Stimulated activated CD8-positive, alpha-beta memory T cell treated with anti-CD3 and anti-CD28 coated beads, Interleukin-15, amount 100 ng/mL, for 1 hour (primary cell): ENCODE measurements around the gene SPSB3.
"Not testable (repeated sequence)": the region's sequence is repeated elsewhere in the genome, so short reads cannot be mapped to it uniquely, and the experiment has no call there.

Experiments used
- DNase-seq: peaks from one replicate; pipeline ENCODE4 v3.0.0-alpha.2; 2020; ENCODE audit warnings: low read depth

The SPSB3 gene

DNA sequence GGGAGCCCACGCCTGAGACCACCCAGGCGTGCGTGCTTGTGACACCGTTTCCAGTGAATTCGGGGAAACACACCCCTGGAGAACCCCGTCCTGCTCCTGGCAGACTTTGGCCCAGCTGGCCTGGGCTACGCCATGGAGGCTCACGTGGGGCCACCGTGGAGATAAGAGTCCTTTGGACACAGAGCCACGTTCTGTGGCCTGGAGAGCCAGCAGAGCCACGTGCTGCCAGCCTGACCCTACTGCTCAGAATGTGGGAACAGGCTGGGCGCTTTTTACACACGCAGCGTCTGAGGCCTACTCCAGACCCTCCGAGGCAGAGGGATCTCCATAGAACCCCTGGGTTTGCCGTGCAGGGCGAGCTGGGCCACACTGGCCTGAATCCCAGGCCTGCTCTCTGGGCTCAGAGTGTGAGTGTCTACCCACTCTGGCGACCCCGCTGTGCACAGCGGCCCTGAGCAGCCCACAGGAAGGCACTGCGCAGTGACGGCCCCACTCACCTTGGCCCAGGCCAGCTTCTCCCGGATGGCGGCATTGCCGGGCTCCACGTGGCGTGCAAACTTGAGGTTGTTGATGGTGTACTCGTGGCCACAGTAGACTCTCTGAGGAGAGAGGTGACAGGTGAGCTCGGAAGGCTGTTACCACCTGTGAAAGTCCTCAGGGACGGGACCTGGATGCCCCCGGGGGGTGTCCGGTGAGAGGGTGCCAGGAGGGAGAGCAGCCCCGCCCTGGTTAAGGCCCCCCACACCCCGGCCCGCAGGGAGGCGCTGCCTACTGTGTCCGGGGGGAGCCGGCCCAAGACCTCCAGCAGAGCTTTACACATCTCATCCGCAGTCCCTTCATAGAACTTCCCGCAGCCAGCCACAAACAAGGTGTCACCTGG is 34.3 kb upstream of the SPSB3 start:
- no peak for DNase-seq

DNA sequence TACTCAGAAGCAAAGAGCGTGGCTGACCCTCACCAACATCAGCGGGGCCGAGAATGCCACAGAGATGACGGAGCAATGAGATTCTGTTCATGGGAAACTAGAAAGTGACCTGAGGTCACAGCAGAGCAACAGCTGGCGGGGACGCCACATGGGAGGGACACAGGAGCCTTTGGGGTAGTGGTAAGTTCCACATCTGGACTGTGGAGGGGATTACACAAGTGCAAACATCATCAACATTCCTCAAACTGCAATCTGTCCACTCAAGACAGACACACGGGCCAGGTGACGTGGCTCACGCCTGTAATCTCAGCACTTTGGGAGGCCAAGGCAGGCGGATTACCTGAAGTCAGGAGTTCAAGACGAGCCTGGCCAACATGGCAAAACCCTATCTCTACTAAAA is 33.1 kb upstream of the SPSB3 start:
- DNase-seq, result no peak

DNA sequence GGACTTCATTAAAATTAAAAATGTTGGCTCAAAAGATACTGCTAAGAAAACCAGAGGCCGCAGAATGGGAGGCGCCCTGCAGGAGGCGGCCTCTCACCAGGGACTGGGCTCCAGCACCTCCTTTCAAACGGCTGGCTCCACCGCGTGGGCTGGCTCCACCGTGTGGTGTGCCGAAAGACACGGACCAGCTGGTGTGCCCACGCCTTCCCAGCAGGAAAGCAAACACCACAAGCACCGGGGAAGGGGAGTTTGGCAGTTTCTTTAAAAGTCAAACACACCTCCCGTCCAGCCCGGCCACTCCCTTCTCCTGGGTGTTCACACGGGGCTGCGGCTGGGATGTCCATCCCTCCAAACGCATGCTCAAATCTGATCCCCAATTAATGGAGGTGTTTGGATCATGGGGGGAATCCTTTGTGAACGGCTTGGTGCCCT is 30.4 kb upstream of the SPSB3 start:
- DNase-seq, result peak; percentile 12

DNA sequence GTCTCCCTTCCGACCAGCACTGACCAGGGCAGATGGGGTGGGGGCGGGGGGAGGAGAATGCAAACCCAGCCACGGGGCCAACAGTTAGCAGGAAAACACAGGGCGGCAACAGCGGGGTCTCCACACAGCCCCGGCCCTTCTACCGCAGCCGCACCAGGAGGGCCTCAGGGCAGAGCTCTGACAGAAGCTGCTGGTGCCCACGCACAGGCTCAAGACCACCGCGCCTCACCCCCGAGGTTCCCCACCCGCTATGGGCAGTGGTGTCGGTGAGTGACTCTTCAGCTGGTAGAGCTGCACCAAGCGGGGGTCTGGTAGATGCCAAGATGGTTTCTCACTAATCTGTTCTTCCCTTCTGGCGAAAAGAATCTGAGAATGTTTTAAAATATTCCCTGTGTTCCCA is 28.2 kb upstream of the SPSB3 start:
- DNase-seq, result no peak

DNA sequence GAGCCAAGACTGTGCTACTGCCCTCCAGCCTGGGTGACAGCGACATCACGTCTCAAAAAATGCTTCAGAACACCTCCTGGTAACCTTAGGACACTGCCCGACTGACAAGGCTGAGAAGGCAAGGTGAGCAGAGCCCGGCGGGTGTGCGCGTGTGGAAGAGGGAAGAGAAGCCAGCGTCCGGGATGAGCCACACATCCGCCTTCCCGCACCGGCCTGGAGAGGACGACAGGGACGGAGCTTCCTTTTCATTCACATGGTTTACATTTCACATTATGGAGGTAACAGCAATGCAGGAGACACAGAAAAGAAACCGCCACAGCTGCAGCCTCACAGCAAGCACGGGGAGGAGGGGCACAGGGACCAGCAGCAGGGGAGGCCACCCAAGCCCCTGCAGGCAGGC is 27.7 kb upstream of the SPSB3 start:
- DNase-seq, result no peak

GRCh38 chr16:1809281-1809801 is 27.0 kb upstream of the SPSB3 start:
- no peak for DNase-seq

GRCh38 chr16:1808691-1809090 is 26.3 kb upstream of the SPSB3 start:
- DNase-seq, result no peak

DNA sequence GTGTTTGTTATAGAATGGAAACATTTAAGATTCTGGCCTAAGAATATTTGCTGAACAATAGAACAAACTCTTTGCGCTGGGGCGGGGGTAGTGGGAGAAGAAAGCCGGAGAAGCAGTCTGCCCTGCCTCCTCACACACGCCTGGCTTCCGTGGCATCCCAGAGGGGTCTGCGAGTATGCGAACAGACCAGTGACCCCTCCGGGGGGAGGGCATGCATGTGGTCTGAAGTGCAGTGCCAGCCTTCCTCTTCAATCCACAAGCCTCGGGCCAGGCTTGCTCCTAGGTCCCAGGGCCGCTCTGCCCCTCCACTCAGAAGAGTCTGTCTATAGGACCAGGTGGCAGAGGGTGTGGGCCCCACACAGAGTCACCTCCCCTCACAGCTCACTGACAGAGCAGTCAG is 25.3 kb upstream of the SPSB3 start:
- DNase-seq, result no peak

GRCh38 chr16:1800701-1801100 is 18.3 kb upstream of the SPSB3 start:
- DNase-seq, result no peak

- DNase-seq, result not testable (repeated sequence)
Observed at GRCh38 chr16:1799263-1799662, 16.9 kb upstream of the SPSB3 start.

DNA sequence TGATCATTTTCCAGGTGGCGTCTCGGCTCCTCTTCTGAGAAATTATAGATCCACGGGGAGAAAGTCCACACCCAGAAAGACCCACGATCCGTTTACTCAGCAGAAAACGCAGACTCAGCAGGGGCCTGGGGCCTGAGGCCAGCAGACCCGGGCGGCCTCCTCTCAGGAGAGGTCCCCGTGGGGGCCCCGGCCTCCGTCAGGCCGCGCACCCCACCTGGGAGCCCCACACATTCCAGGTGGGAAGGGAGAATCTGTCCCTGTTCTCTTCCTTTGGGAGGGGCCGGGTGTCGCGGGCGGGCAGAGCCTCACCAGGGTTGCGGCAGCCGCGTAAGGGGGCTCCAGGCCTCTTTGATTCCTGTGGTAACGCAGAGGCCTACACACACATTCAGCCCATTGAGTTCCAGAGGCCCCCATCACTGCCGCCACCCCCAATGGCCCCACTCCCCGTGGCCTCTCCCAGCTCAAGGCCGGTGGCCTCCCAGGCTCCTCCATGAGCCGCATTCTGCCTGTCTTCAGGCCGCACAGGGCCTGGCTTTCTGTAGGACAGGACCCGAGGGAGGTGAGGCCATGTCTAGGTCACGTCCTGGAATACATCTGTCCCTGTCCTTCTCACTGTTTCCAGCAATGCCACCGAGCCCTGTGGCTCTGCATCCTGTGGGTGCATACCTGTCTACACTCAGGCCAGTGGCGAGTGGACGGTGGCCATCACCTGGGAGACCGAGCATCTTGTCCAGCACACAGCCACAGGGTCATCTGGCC is 12.7 kb upstream of the SPSB3 start:
- DNase-seq, result no peak

GRCh38 chr16:1794221-1794871 is 12.0 kb upstream of the SPSB3 start:
- no peak for DNase-seq

DNA sequence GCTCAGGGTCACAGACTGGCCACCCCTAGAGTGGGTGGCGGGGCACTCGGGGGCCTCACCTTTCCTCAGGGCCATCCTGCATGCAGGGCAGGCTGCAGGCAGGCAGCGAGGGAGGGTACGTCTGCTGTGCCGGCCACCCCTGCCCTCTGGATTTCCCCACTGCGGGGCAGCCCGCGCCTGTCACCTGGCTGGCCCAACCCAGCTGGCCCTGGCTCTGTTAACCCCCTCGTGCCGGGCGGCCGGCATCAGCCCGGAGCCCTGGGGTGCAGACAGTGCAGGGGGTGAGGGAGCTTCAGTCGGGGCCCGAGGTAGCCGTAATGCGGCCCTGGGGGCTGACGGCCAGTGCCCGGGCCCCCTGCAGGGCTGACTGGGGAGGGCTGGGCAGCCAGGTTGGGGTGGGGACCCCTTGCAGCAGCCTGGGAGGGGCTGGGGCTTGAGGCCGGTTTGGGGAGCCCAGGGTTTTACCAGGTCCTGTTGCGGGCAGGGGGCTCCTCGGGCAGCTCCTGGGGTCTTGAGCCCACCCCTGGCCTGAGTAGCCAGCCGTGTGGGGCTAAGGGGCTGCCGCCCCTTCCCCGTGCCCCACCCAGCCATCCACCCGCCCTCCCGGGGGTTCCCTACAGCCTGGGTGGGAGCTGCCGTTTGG is 11.3 kb upstream of the SPSB3 start, which contains the start of gene IGFALS:
TSS of gene IGFALS (minus strand) at position 128 of the 643 bp plus-strand sequence. CDS start at position 75, 53 bp downstream.
- no peak for DNase-seq

- DNase-seq, result no peak
Observed at GRCh38 chr16:1792836-1793577, 10.6 kb upstream of the SPSB3 start.

- DNase-seq, result no peak
Observed at GRCh38 chr16:1791943-1792812, 9.8 kb upstream of the SPSB3 start.

DNA sequence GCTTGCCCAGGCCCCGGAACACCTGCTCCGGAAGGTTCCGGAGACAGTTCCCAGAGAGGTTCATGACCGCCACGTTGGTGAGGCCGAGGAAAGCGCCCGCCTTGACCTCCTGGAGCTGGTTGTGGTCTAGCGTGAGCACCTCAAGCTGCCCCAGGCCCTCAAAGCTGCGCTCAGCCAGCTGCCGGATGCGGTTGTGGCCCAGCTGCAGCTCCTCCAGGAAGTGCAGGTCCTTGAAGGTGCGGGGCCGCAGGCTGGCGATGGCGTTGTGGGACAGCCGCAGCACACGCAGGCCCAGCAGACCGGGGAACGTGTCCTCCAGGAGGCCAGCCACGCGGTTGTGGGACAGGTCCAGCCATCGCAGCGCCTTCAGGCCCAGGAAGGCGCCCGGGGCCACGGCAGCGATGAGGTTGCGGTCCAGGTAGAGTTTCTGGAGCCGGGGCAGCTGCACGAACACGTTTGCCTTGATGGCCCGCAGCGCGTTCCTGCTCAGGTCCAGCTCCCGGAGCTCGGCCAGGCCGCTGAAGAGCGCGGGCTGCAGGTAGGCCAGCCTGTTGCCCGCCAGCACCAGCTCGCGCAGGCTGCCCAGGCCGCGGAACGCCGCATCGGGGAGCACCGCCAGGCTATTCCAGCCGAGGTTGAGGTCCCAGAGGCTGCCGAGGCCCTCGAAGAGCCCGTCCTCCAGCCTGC is 9.0 kb upstream of the SPSB3 start:
- DNase-seq, result no peak

GRCh38 chr16:1790611-1791255 is 8.4 kb upstream of the SPSB3 start:
- no peak for DNase-seq

DNA sequence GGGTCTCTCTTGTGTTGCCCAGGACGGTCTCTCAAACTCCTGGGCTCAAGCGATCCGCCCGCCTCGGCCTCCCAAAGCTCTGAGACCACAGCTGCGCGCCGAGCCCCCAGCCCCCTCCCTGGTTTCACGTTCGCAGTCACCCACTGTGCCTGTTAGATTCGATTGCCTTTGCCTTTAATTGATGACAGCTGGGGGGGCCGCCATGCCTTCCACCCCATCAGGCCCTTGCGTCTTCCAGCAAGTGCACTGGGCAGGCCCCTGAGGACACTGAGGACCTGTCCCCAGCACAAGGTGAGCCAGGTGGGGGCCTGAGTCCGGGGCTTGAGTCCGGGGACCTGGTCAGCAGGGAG is 7.9 kb upstream of the SPSB3 start:
- no peak for DNase-seq

DNA sequence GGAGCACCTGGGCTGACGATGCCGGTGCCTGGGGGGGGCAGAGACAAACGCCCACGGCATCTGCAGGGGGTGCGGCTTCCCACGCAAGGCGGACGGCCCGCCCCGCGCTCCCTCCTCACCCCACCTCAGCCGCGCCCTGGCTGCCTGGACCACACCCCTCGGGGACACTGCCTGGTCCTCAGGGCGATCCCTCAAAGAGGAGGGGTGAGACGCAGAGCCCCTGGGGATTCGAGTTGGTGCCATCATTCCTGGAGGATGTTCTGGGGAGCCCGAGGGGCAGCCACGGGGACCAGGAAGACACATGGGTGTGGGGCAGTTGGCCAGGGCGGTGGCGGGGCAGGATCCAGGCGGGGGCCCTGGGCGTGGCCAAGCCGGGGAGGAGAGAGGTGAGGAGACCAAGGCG is 7.3 kb upstream of the SPSB3 start:
- no peak for DNase-seq
